ENCODE results near the gene SUOX.
"Not testable (repeated sequence)": the region's sequence is repeated elsewhere in the genome, so short reads cannot be mapped to it uniquely, and the experiment has no call there.

SUOX gene

GRCh38 chr12:55984861-55985260 is 12.2 kb upstream of the SUOX start:
- DNase-seq: no peak

- no peak for DNase-seq
Measured at GRCh38 chr12:55985341-55985740, 11.7 kb upstream of the SUOX start.

- not testable (repeated sequence) for DNase-seq
Measured at GRCh38 chr12:55985976-55986375, 11.1 kb upstream of the SUOX start.

- DNase-seq: no peak
Measured at GRCh38 chr12:55991110-55991509, 6.0 kb upstream of the SUOX start.

- no peak for DNase-seq
Measured at GRCh38 chr12:55993230-55993853, 3.7 kb upstream of the SUOX start.

- DNase-seq: no peak
Measured at GRCh38 chr12:55995366-55995765, 1.7 kb upstream of the SUOX start.

GRCh38 chr12:55996201-55996714 is 818 bp upstream of the SUOX start:
- DNase-seq: peak; percentile 12

- DNase-seq: no peak
Measured at GRCh38 chr12:55997535-55997859, 421 bp downstream of the SUOX start.

- not testable (repeated sequence) for DNase-seq
Measured at GRCh38 chr12:55999522-55999921, 2.4 kb downstream of the SUOX start.

GRCh38 chr12:55999999-56000540 is 3.0 kb downstream of the SUOX start:
- not testable (repeated sequence) for DNase-seq

GRCh38 chr12:56001487-56002100 is 4.5 kb downstream of the SUOX start:
- DNase-seq: no peak

GRCh38 chr12:56003376-56003775 is 6.3 kb downstream of the SUOX start:
- DNase-seq: not testable (repeated sequence)

GRCh38 chr12:56004211-56004610 is 7.1 kb downstream of the SUOX start:
- DNase-seq: no peak

- peak; percentile 45 for DNase-seq
Measured at GRCh38 chr12:56007564-56008559, 10.8 kb downstream of the SUOX start.

- no peak for DNase-seq
Measured at GRCh38 chr12:56010111-56010570, 13.1 kb downstream of the SUOX start.

- DNase-seq: no peak
Measured at GRCh38 chr12:56011509-56012090, 14.5 kb downstream of the SUOX start.

- DNase-seq: no peak
Measured at GRCh38 chr12:56013482-56013881, 16.4 kb downstream of the SUOX start.

- no peak for DNase-seq
Measured at GRCh38 chr12:56014205-56014604, 17.1 kb downstream of the SUOX start.

- DNase-seq: no peak
Measured at GRCh38 chr12:56017181-56017580, 20.1 kb downstream of the SUOX start.

GRCh38 chr12:56018356-56018755 is 21.3 kb downstream of the SUOX start:
- no peak for DNase-seq

GRCh38 chr12:56020423-56021184 is 23.5 kb downstream of the SUOX start, which contains the start of gene IKZF4:
IKZF4 (plus strand) TSS chr12:56021043; CDS start chr12:56021494, 451 bp downstream.
- DNase-seq: no peak

All from NK-92 treated with Interleukin-12 subunit alpha and Interleukin-12 subunit beta, amount 100 ng/mL, for 24 hours (cell line).